Measurements from ENCODE around the gene ARMC5.

The ARMC5 gene

GRCh38 chr16:31452631-31453106 is 6.6 kb upstream of the ARMC5 start:
- ChIA-PET CTCF (interaction anchor here (0.9 to 2.0 kb wide), 5 partner anchors 9 to 415 kb away, joined by 3 to 14 read pairs (median 5); partner anchors contain the start of gene ZNF843), POLR2A (no interaction called here)
- no peak for TF ChIP-seq CTCF (IDR thresholded peaks at IDR 0.05; ENCODE audit: control extremely low read depth, extremely low read depth, low read depth, missing control alignments)
- no peak for DNase-seq (ENCODE audit: extremely low spot score)

DNA sequence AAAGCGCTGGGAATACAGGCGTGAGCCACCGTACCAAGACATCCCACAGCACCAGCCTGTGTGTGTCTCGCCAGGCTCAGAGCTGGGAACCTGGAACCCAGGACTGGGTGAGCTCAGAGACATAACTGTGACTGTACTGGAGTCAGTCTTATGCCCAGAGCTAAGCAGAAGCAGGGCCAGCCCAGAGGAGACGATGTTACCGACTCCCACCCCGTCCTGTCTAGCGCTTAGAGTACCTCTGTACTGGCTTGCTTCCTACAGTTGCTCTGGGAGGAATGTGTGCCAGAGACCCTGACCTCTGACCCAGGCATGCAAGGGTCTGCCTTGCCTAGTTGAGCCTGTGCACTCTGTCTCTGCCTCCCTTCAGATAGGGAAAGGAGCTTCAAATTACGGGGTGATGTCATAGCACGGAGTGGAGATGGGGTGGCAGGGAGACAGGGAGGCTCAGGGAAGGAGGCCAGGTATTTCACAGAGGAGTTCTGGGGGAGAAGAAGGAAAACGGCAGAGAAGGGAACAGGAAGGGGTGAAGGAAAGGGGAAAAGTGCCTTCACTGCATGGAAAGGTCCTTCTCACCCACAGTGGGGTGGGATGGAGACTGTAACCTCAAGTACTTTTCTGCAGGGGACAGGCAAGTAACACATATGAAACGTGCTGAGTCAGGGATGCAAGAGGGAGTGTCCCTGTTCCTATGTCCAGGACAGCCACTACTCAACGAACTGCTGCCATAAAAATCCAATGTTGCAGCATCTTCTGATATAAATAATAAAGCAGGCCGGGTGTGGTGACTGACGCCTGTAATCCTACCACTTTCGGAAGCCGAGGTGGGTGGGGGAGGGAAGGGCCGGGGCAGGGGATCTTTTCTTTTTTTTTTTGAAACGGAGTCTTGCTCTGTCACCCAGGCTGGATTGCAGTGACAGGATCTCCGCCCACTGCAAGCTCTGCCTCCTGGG is 5.8 kb upstream of the ARMC5 start:
- TF ChIP-seq CTCF (IDR thresholded peaks at IDR 0.05; ENCODE audit: control extremely low read depth, extremely low read depth, low read depth, missing control alignments) = no peak
- POLR2A ChIA-PET = no interaction called here
- no peak for DNase-seq (ENCODE audit: extremely low spot score)
- CTCF ChIA-PET = interaction anchor here (0.9 to 9.6 kb wide), 5 partner anchors 10 to 243 kb away, joined by 3 to 105 read pairs (median 5); partner anchors contain the start of gene ZNF843

DNA sequence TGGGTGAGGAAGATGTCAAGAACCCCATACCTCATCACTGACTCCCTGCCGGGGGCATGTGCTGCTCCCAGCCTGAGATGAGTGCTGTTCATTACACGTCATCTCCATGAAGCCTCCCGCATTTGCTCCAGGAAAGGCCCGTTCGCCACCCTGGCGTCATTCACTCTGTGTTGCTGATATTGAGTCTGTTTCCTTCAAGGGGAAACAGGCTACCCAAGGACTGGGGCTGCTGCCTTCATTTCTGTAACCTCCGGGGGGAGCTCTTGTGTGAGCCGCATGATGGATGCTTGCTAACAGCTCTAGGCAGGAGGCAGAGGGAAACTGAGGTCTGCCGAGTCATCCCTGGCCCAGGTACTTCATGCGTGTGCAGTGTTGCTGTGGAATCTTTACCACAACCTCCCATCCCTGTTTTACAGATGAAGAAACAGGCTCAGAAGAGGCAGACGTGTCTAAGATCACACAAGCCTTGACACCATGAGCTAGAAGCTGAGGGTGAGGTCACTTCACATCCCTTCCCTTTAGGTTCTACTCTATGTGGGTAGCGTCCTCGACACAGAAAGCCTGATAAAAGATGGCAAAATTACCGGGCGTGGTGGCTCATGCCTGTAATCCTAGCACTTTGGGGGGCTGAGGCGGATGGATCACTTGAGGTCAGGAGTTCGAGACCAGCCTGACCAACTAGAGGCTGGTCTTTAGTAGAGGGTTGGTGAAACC is 3.5 kb upstream of the ARMC5 start:
- CTCF ChIA-PET = interaction anchor here (0.6 to 9.6 kb wide), 7 partner anchors 14 to 413 kb away, joined by 3 to 105 read pairs (median 4); partner anchors contain the start of gene ZNF843

GRCh38 chr16:31456988-31457360 is 2.3 kb upstream of the ARMC5 start:
- DNase-seq (ENCODE audit: extremely low spot score) = peak; percentile 2
- ChIA-PET POLR2A (interaction anchor here (1.4 kb wide), 1 partner anchor 276 kb away, joined by 4 read pairs; no protein-coding TSS in a partner anchor), CTCF (interaction anchor here (1.3 to 9.6 kb wide), 3 partner anchors 15 to 412 kb away, joined by 4 to 105 read pairs (median 31); partner anchors contain the start of genes KAT8 and ZNF843)
- no peak for TF ChIP-seq CTCF (IDR thresholded peaks at IDR 0.05; ENCODE audit: control extremely low read depth, extremely low read depth, low read depth, missing control alignments)

More for the DNA sequence above, 3.5 kb upstream of the ARMC5 start:
- POLR2A ChIA-PET = interaction anchor here (0.6 kb wide), 1 partner anchor 247 kb away, joined by 3 read pairs; no protein-coding TSS in a partner anchor
- TF ChIP-seq CTCF (IDR thresholded peaks at IDR 0.05; ENCODE audit: control extremely low read depth, extremely low read depth, low read depth, missing control alignments) = peak; percentile 45
- DNase-seq (ENCODE audit: extremely low spot score) = peak; percentile 15

GRCh38 chr16:31458073-31458843 is 1.0 kb upstream of the ARMC5 start:
- ChIA-PET POLR2A (no interaction called here), CTCF (interaction anchor here (0.9 to 9.6 kb wide), 17 partner anchors 10 to 515 kb away, joined by 3 to 105 read pairs (median 4); partner anchors contain the start of genes KAT8, SLC5A2 and ZNF843)
- DNase-seq (ENCODE audit: extremely low spot score) = peak; percentile 62
- no peak for TF ChIP-seq CTCF (IDR thresholded peaks at IDR 0.05; ENCODE audit: control extremely low read depth, extremely low read depth, low read depth, missing control alignments)
